ENCODE measurements around the gene CST2.
"Not testable (repeated sequence)": the region's sequence is repeated elsewhere in the genome, so short reads cannot be mapped to it uniquely, and the experiment has no call there.

CST2 gene

DNA sequence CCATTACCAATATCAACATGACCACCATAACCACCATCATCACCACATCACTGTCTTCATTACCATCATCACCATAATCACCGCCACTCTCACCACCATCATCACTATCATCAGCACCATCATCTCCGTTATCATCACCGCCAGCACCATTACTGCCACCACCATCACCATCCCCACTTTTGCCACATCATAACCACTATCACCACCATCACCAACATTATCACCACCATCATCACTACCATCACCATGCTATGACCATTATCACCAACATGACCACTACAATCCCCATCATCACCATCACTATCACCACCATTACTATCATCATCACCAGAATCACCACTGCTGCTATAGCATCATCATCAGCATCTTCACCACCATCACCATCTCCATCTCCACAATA is 25.7 kb downstream of the CST2 start:
- DNase-seq: no peak

DNA sequence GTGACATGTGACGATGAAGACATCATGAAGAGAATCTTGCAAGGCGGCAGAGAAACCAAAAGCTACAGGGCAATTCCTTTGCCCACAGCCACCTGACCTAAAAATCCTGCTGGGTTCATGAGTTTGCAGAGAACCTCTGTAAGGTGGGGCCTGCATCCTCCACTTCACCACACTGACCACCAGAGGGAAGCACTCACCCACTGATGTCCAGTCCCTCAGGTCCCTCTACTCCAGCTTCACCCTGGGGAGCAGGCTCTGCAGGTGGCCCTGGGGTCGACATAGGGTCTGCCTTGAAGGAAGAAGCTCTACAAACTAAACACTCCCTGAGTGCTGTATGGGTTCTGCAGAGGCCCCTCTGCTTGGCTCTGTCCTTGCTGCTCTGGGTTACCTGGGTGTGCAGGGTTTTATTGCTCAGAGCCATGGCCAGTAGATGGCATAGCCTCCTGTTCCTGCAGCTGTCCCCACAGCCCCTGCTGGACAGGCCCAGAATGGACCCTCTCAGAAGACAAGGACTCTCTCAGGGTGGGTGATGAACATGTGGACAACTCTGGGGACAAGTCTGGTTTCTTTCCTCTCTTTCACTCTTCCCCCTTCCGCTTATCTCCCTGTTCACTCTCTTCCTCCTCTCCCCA is 27.2 kb downstream of the CST2 start:
- DNase-seq: not testable (repeated sequence)

- DNase-seq: no peak
These were observed 31.0 kb downstream of the CST2 start for GRCh38 chr20:23795526-23795925.

DNA sequence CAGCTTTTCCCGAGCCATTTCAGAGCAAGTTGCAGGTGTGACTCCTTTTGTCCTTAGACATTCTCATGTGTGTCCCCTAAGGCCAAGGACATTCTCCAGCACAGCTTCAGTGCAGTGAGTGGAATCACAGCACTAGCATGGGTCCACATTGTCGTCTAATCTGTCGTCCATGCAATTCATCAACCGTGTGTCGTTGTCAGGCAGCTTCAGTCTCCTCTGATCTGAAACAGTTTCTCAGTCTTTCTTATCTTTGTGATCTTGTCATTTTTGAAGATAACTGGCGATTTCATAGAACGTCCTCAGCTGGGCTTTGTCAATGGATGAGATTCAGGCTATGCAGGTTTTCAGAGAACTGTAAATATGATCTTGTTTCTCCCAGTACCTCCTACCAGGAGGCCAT is 31.7 kb downstream of the CST2 start:
- no peak for DNase-seq

DNA sequence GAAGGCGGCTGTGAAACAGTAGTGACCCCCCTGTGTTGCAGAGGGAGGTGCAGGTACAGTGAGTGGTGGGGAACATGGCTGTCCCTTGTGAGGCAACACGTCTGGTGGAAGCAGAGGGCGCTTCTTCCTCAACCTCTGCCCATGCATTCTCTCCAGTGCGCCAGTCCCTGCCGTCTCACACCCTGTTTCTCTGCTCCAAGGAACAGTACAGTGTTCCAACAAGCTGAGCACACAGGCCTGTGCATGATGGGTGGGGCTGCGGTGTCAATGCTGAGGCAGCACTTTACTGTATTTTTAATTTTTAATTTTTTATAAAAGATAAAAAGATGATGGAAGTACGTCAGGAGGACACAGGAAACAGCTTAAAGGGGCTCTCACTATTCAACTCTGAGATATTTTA is 32.5 kb downstream of the CST2 start:
- no peak for DNase-seq

- no peak for DNase-seq
These were observed 43.1 kb downstream of the CST2 start for GRCh38 chr20:23783447-23783846.

DNA sequence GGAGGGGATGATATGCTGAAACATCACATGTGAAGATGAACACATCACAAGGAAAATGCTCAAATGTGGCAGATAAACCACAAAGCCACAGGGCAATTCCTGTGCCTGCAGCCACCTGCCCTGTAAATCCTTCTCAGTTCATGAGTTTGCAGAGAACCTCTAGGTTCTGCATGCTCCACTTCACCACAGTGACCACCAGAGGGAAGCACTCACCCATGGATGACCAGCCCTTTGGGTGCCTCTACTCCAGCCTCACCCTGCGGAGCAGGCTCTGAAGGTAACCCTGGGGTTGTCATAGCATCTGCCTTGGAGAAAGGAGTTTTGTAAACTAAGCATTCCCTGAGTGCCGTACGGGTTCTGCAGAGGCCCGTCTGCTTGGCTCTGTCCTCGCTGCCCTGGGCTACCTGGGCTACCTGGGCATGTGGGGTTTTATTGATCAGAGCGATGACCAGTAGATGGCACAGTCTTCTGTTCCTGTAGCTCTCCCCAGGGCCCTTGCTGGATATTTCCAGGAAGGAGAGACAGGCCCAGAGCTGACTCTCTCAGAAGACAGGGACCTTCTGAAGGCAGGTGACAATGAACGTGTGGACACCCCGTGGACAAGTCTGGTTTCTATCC is 44.1 kb downstream of the CST2 start:
- DNase-seq: no peak

DNA sequence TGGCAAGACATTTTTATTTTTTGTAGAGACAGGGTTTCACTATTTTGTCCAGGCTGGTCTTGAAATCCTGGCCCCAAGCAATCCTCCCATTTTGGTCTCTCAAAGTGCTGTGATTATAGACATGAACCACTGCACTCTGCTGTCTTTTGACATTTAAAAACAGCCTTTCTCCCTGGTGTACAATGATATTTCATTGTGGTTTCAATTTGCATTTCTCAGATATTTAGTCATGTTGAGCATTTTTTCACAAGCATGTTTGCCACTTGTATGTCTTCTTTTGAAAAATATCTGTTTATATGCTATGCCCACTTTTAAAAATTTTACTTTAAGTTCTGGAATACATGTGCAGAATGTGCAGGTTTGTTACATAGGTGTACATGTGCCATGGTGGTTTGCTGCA is 47.9 kb downstream of the CST2 start:
- DNase-seq: not testable (repeated sequence)

DNA sequence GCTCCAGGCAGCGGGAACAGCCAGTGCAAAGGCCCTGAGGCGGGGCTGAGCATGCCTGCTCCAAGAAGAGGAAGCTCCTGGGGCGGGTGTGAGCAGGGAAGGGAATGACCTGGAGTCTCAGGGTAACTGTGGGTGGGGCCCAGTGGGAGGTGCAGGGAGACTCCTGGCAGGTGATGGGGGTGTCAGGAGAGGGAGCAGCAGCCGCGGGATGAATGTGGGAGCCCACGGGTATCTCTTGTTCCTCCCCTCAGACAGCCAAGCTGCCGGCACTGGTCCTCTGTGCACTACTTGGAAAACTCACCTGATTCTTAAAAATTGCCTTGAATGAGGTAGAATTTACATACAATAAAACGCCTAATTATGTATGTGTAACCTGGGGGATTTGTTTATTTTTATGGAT is 49.1 kb downstream of the CST2 start:
- not testable (repeated sequence) for DNase-seq

- no peak for DNase-seq
These were observed 50.3 kb downstream of the CST2 start for GRCh38 chr20:23776067-23776771.

GRCh38 chr20:23774081-23774480 is 52.4 kb downstream of the CST2 start:
- DNase-seq: no peak
